HL-60/S4 treated with phorbol 12-myristate 13-acetate at 8.2 ng/mL for 4 days and 3 days (cell line): ENCODE results near the gene TUBA1C.
"Not testable (repeated sequence)": the region's sequence is repeated elsewhere in the genome, so short reads cannot be mapped to it uniquely, and the experiment has no call there.

Source experiments
- in situ Hi-C: fragments of 300-500 bp; cut with MboI; formaldehyde crosslinking; loops from 2 replicates; pipeline ENCODE4 v1.15.0; 2022; ENCODE audit warnings: low sequenced_read_pairs

TUBA1C gene

DNA sequence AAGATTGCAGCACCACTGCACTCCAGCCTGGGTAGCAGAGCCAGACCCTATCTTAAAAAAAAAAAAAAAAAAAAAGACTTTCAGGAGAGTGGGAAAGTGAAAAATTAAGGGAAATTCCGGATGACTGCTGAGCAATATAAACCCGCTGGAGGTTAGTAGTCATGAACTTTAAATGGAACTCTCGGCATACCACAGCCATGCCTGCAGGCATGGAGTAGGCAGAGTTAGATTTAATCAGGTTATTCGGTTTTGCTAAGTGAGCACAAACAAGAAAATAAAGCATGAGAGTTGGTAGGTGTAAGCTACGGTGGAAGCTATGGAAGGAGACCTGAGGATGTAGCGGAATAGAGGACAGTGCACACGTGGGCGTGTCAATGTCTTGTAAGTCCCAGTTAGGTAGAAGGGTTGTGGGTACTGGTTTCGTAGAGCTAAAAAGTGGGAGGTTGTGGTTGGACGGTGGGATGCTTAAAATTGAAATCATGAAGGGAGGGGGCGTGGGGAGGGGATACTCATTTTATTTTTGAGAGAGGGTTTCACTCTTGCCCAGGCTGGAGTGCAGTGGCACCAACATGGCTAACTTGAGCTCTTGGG lies 11.8 kb upstream of the TUBA1C start:
- in situ Hi-C loops, result no loop called here

DNA sequence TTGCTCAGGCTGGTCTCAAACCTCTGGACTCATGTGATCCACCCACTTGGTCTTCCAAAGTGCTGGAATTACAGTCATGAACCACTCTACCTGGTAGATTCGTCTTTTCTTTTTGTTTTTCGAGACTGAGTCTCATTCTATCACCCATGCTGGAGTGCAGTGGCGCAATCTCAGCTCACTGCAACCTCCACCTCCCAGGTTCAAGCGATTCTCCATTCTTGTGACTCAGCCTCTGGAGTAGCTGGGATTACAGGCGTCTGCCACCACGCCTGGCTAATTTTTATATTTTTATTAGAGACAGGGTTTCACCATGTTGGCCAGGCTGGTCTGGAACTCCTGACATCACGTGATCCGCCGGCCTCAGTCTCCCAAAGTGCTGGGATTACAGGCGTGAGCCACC lies 9.4 kb upstream of the TUBA1C start:
- in situ Hi-C loops, result not testable (repeated sequence)

GRCh38 chr12:49255857-49256637 lies 8.8 kb upstream of the TUBA1C start:
- in situ Hi-C loops, result no loop called here

DNA sequence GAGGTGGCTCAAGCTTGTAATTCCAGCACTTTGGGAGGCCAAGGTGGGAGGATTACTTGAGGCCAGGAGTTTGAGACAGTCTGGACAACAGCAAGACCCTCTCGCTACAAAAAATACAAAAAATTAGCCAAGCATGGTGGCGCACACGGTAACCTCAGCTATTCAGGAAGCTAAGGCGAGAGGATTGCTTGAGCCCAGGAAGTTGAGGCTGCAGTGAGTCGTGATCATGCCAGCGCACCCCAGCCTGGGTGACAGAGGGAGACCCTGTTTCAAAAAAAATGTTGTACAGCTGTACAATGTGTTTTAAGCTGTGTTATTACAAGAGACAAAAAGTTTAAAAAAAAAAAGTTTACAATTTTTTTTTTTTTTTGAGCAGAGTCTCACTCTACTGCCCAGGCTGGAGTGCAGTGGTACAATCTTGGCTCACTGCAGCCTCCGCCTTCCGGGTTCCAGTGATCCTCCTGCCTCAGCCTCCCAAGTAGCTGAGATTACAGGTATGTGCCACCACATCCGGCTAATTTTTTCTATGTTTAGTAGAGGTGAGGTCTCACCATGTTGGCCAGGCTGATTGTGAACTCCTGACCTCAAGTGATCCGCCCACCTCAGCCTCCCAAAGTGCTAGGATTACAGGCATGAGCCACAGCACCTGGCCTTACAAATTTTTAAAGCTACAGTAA lies 7.2 kb upstream of the TUBA1C start:
- in situ Hi-C loops, result not testable (repeated sequence)

- in situ Hi-C loops, result no loop called here
These were observed 5.4 kb upstream of the TUBA1C start for GRCh38 chr12:49259452-49259851.

DNA sequence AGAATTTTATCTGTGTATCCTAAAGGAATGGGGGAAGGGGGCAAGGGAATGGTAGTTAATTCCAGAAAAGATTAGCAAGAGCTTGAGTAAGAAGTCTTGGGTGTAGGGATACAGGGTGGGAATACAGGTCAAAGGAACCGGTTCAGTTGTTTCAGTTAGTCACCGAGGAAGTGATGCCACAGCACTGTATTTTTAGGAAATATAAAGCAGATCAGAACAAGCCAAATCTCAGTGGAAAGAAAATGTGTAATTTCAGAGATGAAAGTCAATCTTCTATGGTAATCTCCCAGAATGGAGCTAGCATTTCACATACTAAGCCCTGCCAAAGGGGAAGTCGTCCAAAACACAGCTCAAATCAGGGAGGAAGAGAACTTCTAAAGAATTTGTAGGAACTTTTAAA lies 4.7 kb upstream of the TUBA1C start:
- in situ Hi-C loops, result no loop called here

- in situ Hi-C loops, result no loop called here
These were observed 4.1 kb upstream of the TUBA1C start for GRCh38 chr12:49260571-49261363.

- in situ Hi-C loops, result no loop called here
These were observed 3.2 kb upstream of the TUBA1C start for GRCh38 chr12:49261721-49262120.

DNA sequence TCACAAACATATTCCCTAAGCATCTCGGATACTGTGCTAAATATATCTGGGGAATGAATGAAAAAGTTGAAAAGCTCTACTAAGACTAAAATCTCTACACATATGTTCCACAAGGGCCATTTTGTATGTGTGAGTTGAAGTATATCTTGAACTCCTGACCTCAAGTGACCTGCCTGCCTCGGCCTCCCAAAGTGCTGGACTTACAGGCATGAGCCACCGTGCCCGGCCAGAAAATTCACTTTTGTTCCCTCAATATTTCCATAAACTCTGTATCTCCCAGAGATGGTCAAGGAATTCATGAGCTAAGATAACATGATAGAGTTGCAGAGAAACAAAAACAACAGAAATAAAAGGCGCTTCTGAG lies 1.5 kb upstream of the TUBA1C start:
- in situ Hi-C loops, result no loop called here

DNA sequence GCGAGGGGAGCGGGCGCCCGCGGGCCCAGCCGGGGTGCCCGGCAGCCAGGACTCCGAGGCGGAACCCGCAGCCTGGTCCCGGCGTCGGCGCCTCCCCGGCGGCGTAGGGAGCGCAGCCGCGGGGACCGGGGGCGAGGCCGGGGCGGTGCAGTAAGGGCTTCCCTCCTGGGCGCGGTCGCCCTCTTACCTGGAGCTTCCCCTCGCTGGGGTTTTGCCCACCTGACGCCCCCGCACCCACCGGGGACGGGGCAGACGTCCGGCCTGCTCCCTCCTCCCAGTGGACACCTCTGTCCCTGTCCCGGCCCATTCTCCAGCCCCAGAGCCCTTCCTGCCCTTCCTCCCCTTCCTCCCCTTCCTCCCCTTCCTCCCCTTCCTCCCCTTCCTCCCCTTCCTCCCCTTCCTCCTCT lies 413 bp upstream of the TUBA1C start:
- in situ Hi-C loops, result no loop called here

DNA sequence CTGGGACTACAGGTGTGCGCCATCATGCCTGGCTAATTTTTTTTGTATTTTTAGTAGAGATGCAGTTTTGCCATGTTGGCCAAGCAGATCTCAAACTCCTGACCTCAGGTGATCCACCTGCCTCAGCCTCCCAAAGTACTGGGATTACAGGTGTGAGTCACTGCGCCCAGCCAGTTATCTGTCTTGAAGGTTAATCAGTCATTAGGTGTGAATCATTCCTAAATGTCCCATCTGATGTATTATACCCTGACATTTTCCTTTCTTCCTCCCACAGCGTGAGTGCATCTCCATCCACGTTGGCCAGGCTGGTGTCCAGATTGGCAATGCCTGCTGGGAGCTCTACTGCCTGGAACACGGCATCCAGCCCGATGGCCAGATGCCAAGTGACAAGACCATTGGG lies 4.3 kb downstream of the TUBA1C start:
- in situ Hi-C loops, result not testable (repeated sequence)

GRCh38 chr12:49272790-49273725 lies 8.2 kb downstream of the TUBA1C start:
- in situ Hi-C loops, result no loop called here

DNA sequence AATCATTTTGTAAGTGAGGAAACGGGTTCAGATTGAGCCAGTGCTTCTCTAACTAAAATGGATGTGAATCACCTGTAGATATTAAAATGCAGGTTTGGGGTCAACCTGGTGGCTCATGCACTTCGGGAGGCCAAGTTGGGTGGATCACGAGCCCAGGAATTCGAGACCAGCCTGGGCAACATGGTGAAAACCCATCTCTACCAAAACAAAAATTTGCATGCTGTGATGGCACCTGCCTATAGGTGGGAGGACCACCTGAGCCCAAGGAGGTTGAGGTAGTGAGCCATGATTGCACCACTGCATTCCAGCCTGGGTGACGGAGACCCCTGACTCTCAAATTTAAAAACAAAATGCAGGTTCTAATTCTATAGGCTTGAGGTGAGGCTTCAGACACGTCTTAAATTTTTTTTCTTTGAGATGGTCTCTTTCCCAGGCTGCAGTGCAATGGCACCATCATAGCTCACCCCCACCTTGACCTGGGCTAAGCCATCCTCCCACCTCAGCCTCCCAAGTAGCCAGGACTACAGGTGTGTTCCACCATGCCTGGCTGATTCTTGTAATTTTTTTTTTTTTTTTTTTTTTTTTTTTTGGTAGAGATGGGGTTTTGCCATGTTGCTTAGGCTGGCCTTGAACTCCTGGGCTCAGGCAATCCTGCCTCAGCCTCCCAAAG lies 9.0 kb downstream of the TUBA1C start:
- in situ Hi-C loops, result no loop called here

DNA sequence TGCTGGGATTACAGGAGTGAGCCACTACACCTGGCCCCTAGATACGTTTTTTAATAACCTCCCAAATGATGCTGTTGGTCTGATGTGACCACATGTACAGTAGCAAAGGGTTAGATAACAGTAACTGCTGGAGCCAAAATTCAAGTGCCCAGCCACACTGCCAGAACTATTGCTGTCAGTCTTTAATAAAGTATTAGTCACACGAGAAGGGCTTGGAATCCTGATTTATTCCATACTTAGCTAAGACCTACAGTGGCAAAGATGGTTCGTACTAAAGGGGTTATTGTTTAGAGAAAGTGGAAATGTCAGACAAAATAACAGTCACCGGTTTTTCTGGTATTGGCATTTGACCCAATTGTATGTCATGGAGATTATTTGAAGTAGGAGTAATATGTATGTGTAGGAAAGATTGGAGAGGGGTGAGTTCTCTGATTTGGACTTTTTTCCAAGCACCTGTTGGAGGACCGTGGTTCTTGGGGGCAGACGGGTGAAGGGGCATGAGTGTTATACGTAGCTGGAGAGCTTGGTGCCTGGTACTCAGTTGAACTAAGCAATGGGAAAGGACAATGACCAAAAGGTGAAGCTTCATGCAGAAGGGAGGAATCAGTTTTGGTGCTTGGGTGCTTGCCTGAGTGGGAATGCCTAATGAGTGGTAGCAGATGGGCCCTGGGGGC lies 9.7 kb downstream of the TUBA1C start:
- in situ Hi-C loops, result no loop called here

DNA sequence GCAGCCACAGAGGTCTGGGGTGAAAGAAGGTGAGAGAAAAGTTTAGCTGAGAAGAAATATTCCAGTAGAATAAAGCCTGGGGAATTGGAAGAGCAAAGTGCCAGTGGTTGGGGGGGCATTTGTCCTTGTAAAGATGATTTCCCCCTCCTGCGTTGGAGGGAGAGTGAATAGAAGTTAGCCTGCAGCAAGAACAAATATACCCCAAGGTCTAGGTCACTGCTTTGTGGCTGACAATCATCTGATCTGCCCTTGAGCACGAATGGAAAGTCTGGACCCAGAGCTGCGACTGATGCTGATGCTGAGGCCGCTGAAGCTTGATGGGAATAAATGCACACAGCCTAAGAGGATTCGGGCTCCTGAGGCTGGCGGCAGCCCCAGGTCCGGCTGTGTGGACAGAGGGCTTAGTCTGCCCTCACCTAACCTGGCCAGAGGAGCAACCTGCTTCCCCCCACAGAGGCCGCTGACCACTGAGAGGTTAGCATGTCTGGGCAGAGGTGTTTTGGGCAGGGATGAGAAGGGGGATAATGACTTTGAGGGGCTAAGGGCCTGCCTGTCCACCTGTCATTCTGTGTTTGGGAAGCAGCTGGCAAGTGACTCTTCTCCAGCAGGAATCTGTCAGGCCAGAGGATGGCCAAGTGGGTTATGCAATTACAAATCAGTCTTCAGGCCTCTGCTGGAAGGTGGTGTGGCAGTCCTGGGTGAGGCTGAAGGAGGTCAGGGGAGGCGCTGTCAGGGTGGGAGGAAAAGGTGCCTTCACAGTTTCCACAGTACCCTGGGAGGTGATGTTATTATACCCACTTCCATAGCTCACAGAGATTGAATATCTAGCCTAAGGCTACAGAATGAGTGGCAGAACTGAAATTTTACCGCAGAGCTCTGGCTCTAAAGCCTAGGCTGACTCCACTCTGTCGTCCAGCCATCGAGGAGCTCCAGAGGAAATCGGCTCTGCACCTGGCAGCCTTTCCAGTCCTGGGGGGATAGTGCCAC lies 11.7 kb downstream of the TUBA1C start:
- in situ Hi-C loops, result no loop called here

GRCh38 chr12:49277466-49277865 lies 12.6 kb downstream of the TUBA1C start:
- in situ Hi-C loops, result no loop called here

DNA sequence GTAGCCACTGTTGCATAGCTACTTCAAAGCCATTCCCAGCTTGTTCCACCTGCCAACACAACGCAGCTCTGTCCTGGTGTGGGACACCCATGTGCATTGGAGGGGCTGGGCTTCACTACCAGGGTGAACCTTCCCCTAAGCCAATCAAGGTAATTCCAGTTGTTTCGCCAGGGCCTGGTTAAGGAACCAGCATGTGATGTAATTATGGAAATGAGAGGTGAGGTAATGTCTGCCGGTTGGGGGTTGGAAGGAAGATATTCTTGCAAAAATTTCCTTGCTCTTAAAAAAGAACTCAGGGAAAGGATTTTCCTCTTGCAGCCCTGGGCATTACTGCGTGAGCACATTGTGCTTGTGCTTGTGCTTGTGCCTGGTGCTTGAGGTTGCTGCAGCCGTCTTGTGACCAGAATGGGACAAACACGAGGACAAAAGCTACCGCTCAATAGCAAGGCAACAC lies 14.9 kb downstream of the TUBA1C start:
- in situ Hi-C loops, result loop anchor here (10.0 kb wide), 1 partner anchor 65 kb away; the partner anchor contains the start of gene DNAJC22

- in situ Hi-C loops, result loop anchor here (10.0 kb wide), 1 partner anchor 64 kb away; the partner anchor contains the start of gene DNAJC22
These were observed 15.7 kb downstream of the TUBA1C start for GRCh38 chr12:49280545-49280944.
